Measurements from ENCODE around the gene CD276. TPM values are rescaled to one million over a fixed set of nuclear protein-coding genes. Genes with fewer than 3 reads are reported as not detected.
"Not testable (repeated sequence)": the region's sequence is repeated elsewhere in the genome, so short reads cannot be mapped to it uniquely, and the experiment has no call there.

The CD276 gene
- 0.50 TPM for polyA plus RNA-seq (2013)

GRCh38 chr15:73683777-73684580 lies at the start of gene CD276:
CD276 (plus strand) TSS chr15:73684383; CDS start chr15:73699640, 15,257 bp downstream.
- peak in 2 of 3 donors; percentile 39 to 46 for DNase-seq
- WGBS (ENCODE audit: insufficient coverage), result 0% methylated on average over 56 of the region's 69 CpGs
- POLR2A ChIA-PET, result interaction anchor here (0.6 to 1.1 kb wide), 2 partner anchors 13 to 74 kb away, joined by 3 read pairs; no protein-coding TSS in a partner anchor
- H3K4me3 ChIP-seq (ENCODE audit: control insufficient read depth in 1 of 7, extremely low read depth in 1 of 7, insufficient read depth in 4 of 7, low read depth in 2 of 7, low read length in 6 of 7), result peak within 1 kb of the TSS in 6 of 7 experiments; percentile 5 to 65 (median 49)
- no peaks in the 10 kb centered on the region for H3K9me3 ChIP-seq (ENCODE audit: control extremely low read depth in 1 of 5, control insufficient read depth in 4 of 5, insufficient read depth in 2 of 5, low read depth in 1 of 5, low read length in 4 of 5)
- H3K4me1 ChIP-seq (ENCODE audit: control extremely low read depth in 1 of 4, control insufficient read depth in 4 of 4, insufficient read depth in 4 of 4, low read length in 3 of 4), result peaks cover 0 to 38% (median 19%) of the 10 kb centered on the region in 4 experiments
- H3K36me3 ChIP-seq (ENCODE audit: control insufficient read depth in 4 of 4, insufficient read depth in 4 of 4, low read length in 3 of 4), result no peaks in the 10 kb centered on the region
- CTCF ChIA-PET, result interaction anchor here (0.7 to 15.1 kb wide), 3 partner anchors 10 to 48 kb away, joined by 3 to 235 read pairs (median 9); no protein-coding TSS in a partner anchor
- peaks cover 0 to 59% (median 21%) of the 10 kb centered on the region in 5 experiments for H3K27me3 ChIP-seq (replicated peaks in 2 of 5; ENCODE audit: control insufficient read depth in 4 of 5, insufficient read depth in 5 of 5, low read length in 4 of 5)
- no peak within 1 kb of the TSS for H3K27ac ChIP-seq (ENCODE audit: insufficient read depth in 1 of 2, low read depth in 1 of 2, low read length in 2 of 2, poor library complexity in 1 of 2, severe bottlenecking in 2 of 2)

DNA sequence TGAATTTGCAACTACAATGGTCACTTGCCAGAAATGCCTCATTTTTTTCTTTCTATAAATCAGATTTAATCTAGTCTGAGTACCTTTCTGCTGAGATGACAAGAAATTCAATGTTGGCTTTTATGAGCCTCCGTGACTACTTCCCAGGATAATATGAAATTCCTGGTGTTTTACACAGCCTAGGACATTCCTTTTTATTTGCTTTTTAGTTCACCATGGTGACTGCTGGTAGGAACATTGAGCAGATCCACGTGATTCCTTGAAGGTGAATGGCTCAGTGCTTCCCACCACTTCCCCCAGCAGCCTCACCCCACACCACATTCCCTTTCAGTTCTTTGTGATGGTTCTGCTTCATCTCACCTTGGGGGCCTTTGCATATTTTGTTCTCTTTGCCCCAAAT lies 46.7 kb upstream of the CD276 start:
- Histone ChIP-seq H3K27ac (ENCODE audit: insufficient read depth in 1 of 2, low read depth in 1 of 2, low read length in 2 of 2, poor library complexity in 1 of 2, severe bottlenecking in 2 of 2) (no peak overlapping the region), H3K9me3 (ENCODE audit: control extremely low read depth in 1 of 5, control insufficient read depth in 4 of 5, insufficient read depth in 2 of 5, low read depth in 1 of 5, low read length in 4 of 5) (peaks cover 0 to 5% (median 2%) of the 10 kb centered on the region in 5 experiments), H3K4me1 (ENCODE audit: control extremely low read depth in 1 of 4, control insufficient read depth in 4 of 4, insufficient read depth in 4 of 4, low read length in 3 of 4) (peaks cover 0 to 14% (median 9%) of the 10 kb centered on the region in 4 experiments), H3K4me3 (ENCODE audit: control insufficient read depth in 1 of 7, extremely low read depth in 1 of 7, insufficient read depth in 4 of 7, low read depth in 2 of 7, low read length in 6 of 7) (no peak overlapping the region), H3K27me3 (replicated peaks in 2 of 5; ENCODE audit: control insufficient read depth in 4 of 5, insufficient read depth in 5 of 5, low read length in 4 of 5) (peaks cover 0 to 11% (median 0%) of the 10 kb centered on the region in 5 experiments), H3K36me3 (ENCODE audit: control insufficient read depth in 4 of 4, insufficient read depth in 4 of 4, low read length in 3 of 4) (no peaks in the 10 kb centered on the region)
- no peak for DNase-seq
- POLR2A ChIA-PET, result interaction anchor here (1.5 kb wide), 1 partner anchor 62 kb away, joined by 5 read pairs; no protein-coding TSS in a partner anchor
- CTCF ChIA-PET, result interaction anchor here (1.2 to 16.6 kb wide), 11 partner anchors 9 to 354 kb away, joined by 3 to 287 read pairs (median 9); no protein-coding TSS in a partner anchor
- 83% methylated on average over 2 of the region's 2 CpGs for WGBS (ENCODE audit: insufficient coverage)

GRCh38 chr15:73639464-73639863 lies 44.7 kb upstream of the CD276 start:
- H3K36me3 ChIP-seq (ENCODE audit: control insufficient read depth in 4 of 4, insufficient read depth in 4 of 4, low read length in 3 of 4); H3K4me3 ChIP-seq (ENCODE audit: control insufficient read depth in 1 of 7, extremely low read depth in 1 of 7, insufficient read depth in 4 of 7, low read depth in 2 of 7, low read length in 6 of 7); DNase-seq; H3K9me3 ChIP-seq (ENCODE audit: control extremely low read depth in 1 of 5, control insufficient read depth in 4 of 5, insufficient read depth in 2 of 5, low read depth in 1 of 5, low read length in 4 of 5); H3K27ac ChIP-seq (ENCODE audit: insufficient read depth in 1 of 2, low read depth in 1 of 2, low read length in 2 of 2, poor library complexity in 1 of 2, severe bottlenecking in 2 of 2); H3K4me1 ChIP-seq (ENCODE audit: control extremely low read depth in 1 of 4, control insufficient read depth in 4 of 4, insufficient read depth in 4 of 4, low read length in 3 of 4): not testable (repeated sequence)
- H3K27me3 ChIP-seq (replicated peaks in 2 of 5; ENCODE audit: control insufficient read depth in 4 of 5, insufficient read depth in 5 of 5, low read length in 4 of 5), result peaks cover 0 to 11% (median 0%) of the 10 kb centered on the region in 5 experiments
- ChIA-PET POLR2A (interaction anchor here (0.9 kb wide), 1 partner anchor 28 kb away, joined by 3 read pairs; no protein-coding TSS in a partner anchor), CTCF (interaction anchor here (1.8 to 16.6 kb wide), 3 partner anchors 39 to 76 kb away, joined by 5 to 287 read pairs (median 96); no protein-coding TSS in a partner anchor)
- WGBS (ENCODE audit: insufficient coverage), result 100% methylated on average over 2 of the region's 5 CpGs

- WGBS (ENCODE audit: insufficient coverage), result 70% methylated on average over 4 of the region's 6 CpGs
- Histone ChIP-seq H3K9me3 (ENCODE audit: control extremely low read depth in 1 of 5, control insufficient read depth in 4 of 5, insufficient read depth in 2 of 5, low read depth in 1 of 5, low read length in 4 of 5) (no peaks in the 10 kb centered on the region), H3K27me3 (replicated peaks in 2 of 5; ENCODE audit: control insufficient read depth in 4 of 5, insufficient read depth in 5 of 5, low read length in 4 of 5) (no peaks in the 10 kb centered on the region), H3K4me3 (ENCODE audit: control insufficient read depth in 1 of 7, extremely low read depth in 1 of 7, insufficient read depth in 4 of 7, low read depth in 2 of 7, low read length in 6 of 7) (no peak overlapping the region), H3K4me1 (ENCODE audit: control extremely low read depth in 1 of 4, control insufficient read depth in 4 of 4, insufficient read depth in 4 of 4, low read length in 3 of 4) (peaks cover 0 to 17% (median 13%) of the 10 kb centered on the region in 4 experiments), H3K27ac (ENCODE audit: insufficient read depth in 1 of 2, low read depth in 1 of 2, low read length in 2 of 2, poor library complexity in 1 of 2, severe bottlenecking in 2 of 2) (no peak overlapping the region), H3K36me3 (ENCODE audit: control insufficient read depth in 4 of 4, insufficient read depth in 4 of 4, low read length in 3 of 4) (no peaks in the 10 kb centered on the region)
- ChIA-PET POLR2A (interaction anchor here (0.6 kb wide), 1 partner anchor 63 kb away, joined by 3 read pairs; no protein-coding TSS in a partner anchor), CTCF (interaction anchor here (5.2 kb wide), 1 partner anchor 11 kb away, joined by 38 read pairs; no protein-coding TSS in a partner anchor)
- no peak for DNase-seq
These were observed 36.7 kb upstream of the CD276 start for GRCh38 chr15:73647259-73648013.

GRCh38 chr15:73648014-73648295 lies 36.2 kb upstream of the CD276 start:
- H3K4me3 ChIP-seq (ENCODE audit: control insufficient read depth in 1 of 7, extremely low read depth in 1 of 7, insufficient read depth in 4 of 7, low read depth in 2 of 7, low read length in 6 of 7), result no peak overlapping the region
- no peaks in the 10 kb centered on the region for H3K36me3 ChIP-seq (ENCODE audit: control insufficient read depth in 4 of 4, insufficient read depth in 4 of 4, low read length in 3 of 4)
- H3K9me3 ChIP-seq (ENCODE audit: control extremely low read depth in 1 of 5, control insufficient read depth in 4 of 5, insufficient read depth in 2 of 5, low read depth in 1 of 5, low read length in 4 of 5), result no peaks in the 10 kb centered on the region
- POLR2A ChIA-PET, result no interaction called here
- no CpG with 5 or more reads among the region's 2 CpGs for WGBS (ENCODE audit: insufficient coverage)
- no peak for DNase-seq
- H3K27ac ChIP-seq (ENCODE audit: insufficient read depth in 1 of 2, low read depth in 1 of 2, low read length in 2 of 2, poor library complexity in 1 of 2, severe bottlenecking in 2 of 2), result no peak overlapping the region
- CTCF ChIA-PET, result interaction anchor here (5.2 kb wide), 1 partner anchor 12 kb away, joined by 38 read pairs; no protein-coding TSS in a partner anchor
- H3K27me3 ChIP-seq (replicated peaks in 2 of 5; ENCODE audit: control insufficient read depth in 4 of 5, insufficient read depth in 5 of 5, low read length in 4 of 5), result no peaks in the 10 kb centered on the region
- H3K4me1 ChIP-seq (ENCODE audit: control extremely low read depth in 1 of 4, control insufficient read depth in 4 of 4, insufficient read depth in 4 of 4, low read length in 3 of 4), result peaks cover 0 to 17% (median 13%) of the 10 kb centered on the region in 4 experiments

- Histone ChIP-seq H3K9me3 (ENCODE audit: control extremely low read depth in 1 of 5, control insufficient read depth in 4 of 5, insufficient read depth in 2 of 5, low read depth in 1 of 5, low read length in 4 of 5) (no peaks in the 10 kb centered on the region), H3K36me3 (ENCODE audit: control insufficient read depth in 4 of 4, insufficient read depth in 4 of 4, low read length in 3 of 4) (no peaks in the 10 kb centered on the region), H3K27me3 (replicated peaks in 2 of 5; ENCODE audit: control insufficient read depth in 4 of 5, insufficient read depth in 5 of 5, low read length in 4 of 5) (no peaks in the 10 kb centered on the region), H3K4me3 (ENCODE audit: control insufficient read depth in 1 of 7, extremely low read depth in 1 of 7, insufficient read depth in 4 of 7, low read depth in 2 of 7, low read length in 6 of 7) (peak overlapping the region in 1 of 7 experiments; percentile 5), H3K27ac (ENCODE audit: insufficient read depth in 1 of 2, low read depth in 1 of 2, low read length in 2 of 2, poor library complexity in 1 of 2, severe bottlenecking in 2 of 2) (peak overlapping the region; percentile 16 to 45), H3K4me1 (ENCODE audit: control extremely low read depth in 1 of 4, control insufficient read depth in 4 of 4, insufficient read depth in 4 of 4, low read length in 3 of 4) (peaks cover 0 to 19% (median 16%) of the 10 kb centered on the region in 4 experiments)
- 0% methylated on average over 2 of the region's 3 CpGs for WGBS (ENCODE audit: insufficient coverage)
- ChIA-PET POLR2A (interaction anchor here (0.7 to 1.0 kb wide), 2 partner anchors 46 to 60 kb away, joined by 3 to 5 read pairs; no protein-coding TSS in a partner anchor), CTCF (interaction anchor here (1.0 to 2.4 kb wide), 7 partner anchors 10 to 90 kb away, joined by 3 to 12 read pairs (median 4); no protein-coding TSS in a partner anchor)
- peak; percentile 72 to 94 (median 90) for DNase-seq
These were observed 33.6 kb upstream of the CD276 start for GRCh38 chr15:73650416-73651126.

All from common myeloid progenitor, CD34-positive (primary cell).